ENCODE results near the gene AKR1E2.

The AKR1E2 gene

GRCh38 chr10:4844864-4845263 lies 18.9 kb downstream of the AKR1E2 start:
- H3K27ac ChIP-seq: no peak overlapping the region
- TF ChIP-seq ZFX (IDR thresholded peaks at IDR 0.05) (no peak), CTCF (conservative IDR thresholded peaks at IDR 0.05) (no peak)

- H3K27ac ChIP-seq: no peak overlapping the region
- TF ChIP-seq ZFX (IDR thresholded peaks at IDR 0.05): no peak
- no peak for TF ChIP-seq CTCF (conservative IDR thresholded peaks at IDR 0.05)
Measured at GRCh38 chr10:4845766-4846165, 19.8 kb downstream of the AKR1E2 start.

GRCh38 chr10:4846775-4847174 lies 20.8 kb downstream of the AKR1E2 start:
- no peak overlapping the region for H3K27ac ChIP-seq
- TF ChIP-seq CTCF (conservative IDR thresholded peaks at IDR 0.05) (no peak), ZFX (IDR thresholded peaks at IDR 0.05) (no peak)

- no peak for TF ChIP-seq ZFX (IDR thresholded peaks at IDR 0.05)
- TF ChIP-seq CTCF (conservative IDR thresholded peaks at IDR 0.05): no peak
- H3K27ac ChIP-seq: no peak overlapping the region
Measured at GRCh38 chr10:4847561-4848355, 21.8 kb downstream of the AKR1E2 start.

- no peak overlapping the region for H3K27ac ChIP-seq
- TF ChIP-seq CTCF (conservative IDR thresholded peaks at IDR 0.05) (no peak), ZFX (IDR thresholded peaks at IDR 0.05) (no peak)
Measured at GRCh38 chr10:4848356-4849041, 22.5 kb downstream of the AKR1E2 start.

GRCh38 chr10:4849042-4849402 lies 23.0 kb downstream of the AKR1E2 start:
- H3K27ac ChIP-seq: no peak overlapping the region
- TF ChIP-seq CTCF (conservative IDR thresholded peaks at IDR 0.05) (no peak), ZFX (IDR thresholded peaks at IDR 0.05) (no peak)

- peak; percentile 99 for TF ChIP-seq CTCF (conservative IDR thresholded peaks at IDR 0.05)
- no peak for TF ChIP-seq ZFX (IDR thresholded peaks at IDR 0.05)
- no peak overlapping the region; the same call in 1 of the 2 replicates for H3K27ac ChIP-seq
Measured at GRCh38 chr10:4849555-4850242, 23.7 kb downstream of the AKR1E2 start.

All from C4-2B (cell line).